IMR-90 (cell line): ENCODE data around the gene FNDC1. TPM values are rescaled to one million over a fixed set of nuclear protein-coding genes. Genes with fewer than 3 reads are reported as not detected.

Experiments
- ATAC-seq: fragments of 200-7000 bp; cut with Tn5 transposase; 2 replicates; pipeline ENCODE4 v1.9.1; 2020; ENCODE audit warnings: low read depth, mild to moderate bottlenecking, moderate library complexity
- BruUV-seq: library from RNA; stranded (reverse); fragments of 400-500 nt; replicated peaks from 2 replicates; lab custom pipeline; 2021; lab: Mats Ljungman, UMichigan
- CTCF ChIA-PET: fragments of 300-600 bp; formaldehyde crosslinking; extraction: SDS; loops from one replicate; lab custom pipeline; 2021; ENCODE audit warnings: antibody characterized with exemption; lab: Yijun Ruan, JAX
- POLR2A ChIA-PET: fragments of 300-600 bp; sonication (Branson Sonifier 250); formaldehyde crosslinking; loops from one replicate; lab custom pipeline; 2022; ENCODE audit warnings: antibody characterized with exemption; ENCODE audit not compliant: unreplicated experiment; lab: Charles Lee
- DNase-seq: peaks from one replicate; pipeline ENCODE4 v3.0.0; 2013
- H2AFZ ChIP-seq: replicated peaks from 2 replicates; pipeline ENCODE3; 2013; ENCODE audit warnings: low read length, mild to moderate bottlenecking; ENCODE audit not compliant: poor library complexity
- H2AK5ac ChIP-seq: 2 replicates; pipeline ENCODE4 v1.6.1; 2013; ENCODE audit warnings: low read depth, low read length, inconsistent platforms
- H2AK9ac ChIP-seq: replicated peaks from 2 replicates; pipeline ENCODE3; 2013; ENCODE audit warnings: mild to moderate bottlenecking, low read depth, low read length, moderate library complexity; ENCODE audit not compliant: poor library complexity
- H2BK120ac ChIP-seq: 2 replicates; pipeline ENCODE4 v1.6.1; 2013; ENCODE audit warnings: low read depth, low read length, inconsistent platforms
- H2BK15ac ChIP-seq: 3 replicates; pipeline ENCODE4 v1.6.1; 2013; ENCODE audit warnings: low read depth, low read length, inconsistent platforms
- H2BK20ac ChIP-seq: 2 replicates; pipeline ENCODE4 v1.6.1; 2013; ENCODE audit warnings: low read depth, mild to moderate bottlenecking, inconsistent platforms, low read length, moderate library complexity
- H2BK5ac ChIP-seq: 2 replicates; pipeline ENCODE4 v1.6.1; 2013; ENCODE audit warnings: mild to moderate bottlenecking, low read depth, low read length, inconsistent platforms; ENCODE audit not compliant: poor library complexity, severe bottlenecking
- H3K14ac ChIP-seq: replicated peaks from 2 replicates; pipeline ENCODE4 v1.6.1; 2013; ENCODE audit warnings: low read depth, low read length, inconsistent platforms
- H3K18ac ChIP-seq: 2 replicates; pipeline ENCODE4 v1.6.1; 2013; ENCODE audit warnings: low read depth, low read length, control low read depth
- H3K23ac ChIP-seq: 2 replicates; pipeline ENCODE4 v1.6.1; 2013; ENCODE audit warnings: low read depth, low read length, inconsistent platforms
- H3K27ac ChIP-seq: 2 replicates; pipeline ENCODE4 v1.5.1; 2013; ENCODE audit warnings: mild to moderate bottlenecking, control low read depth, low read length; ENCODE audit not compliant: insufficient read depth
- H3K27me3 ChIP-seq: 2 replicates; pipeline ENCODE4 v1.6.1; 2013; ENCODE audit warnings: low read length; ENCODE audit not compliant: control insufficient read depth, insufficient read depth
- H3K36me3 ChIP-seq: 2 replicates; pipeline ENCODE4 v1.6.1; 2013; ENCODE audit warnings: low read length, mixed read lengths; ENCODE audit not compliant: control insufficient read depth, insufficient read depth
- H3K4ac ChIP-seq: 2 replicates; pipeline ENCODE4 v1.6.1; 2013; ENCODE audit warnings: low read depth, low read length, inconsistent platforms
- H3K4me1 ChIP-seq: 2 replicates; pipeline ENCODE4 v1.6.1; 2013; ENCODE audit warnings: low read length, mixed read lengths; ENCODE audit not compliant: control insufficient read depth, insufficient read depth
- H3K4me2 ChIP-seq: 2 replicates; pipeline ENCODE4 v1.6.1; 2013; ENCODE audit warnings: low read depth, mild to moderate bottlenecking, control low read depth, low read length, moderate library complexity
- H3K4me3 ChIP-seq: 2 replicates; pipeline ENCODE4 v1.5.1; 2013; ENCODE audit warnings: low read depth, mild to moderate bottlenecking, control low read depth, low read length, moderate library complexity; ENCODE audit not compliant: insufficient read depth
- H3K56ac ChIP-seq: 2 replicates; pipeline ENCODE4 v1.6.1; 2013; ENCODE audit warnings: low read length, inconsistent platforms; ENCODE audit not compliant: insufficient read depth; ENCODE audit errors: extremely low read depth
- H3K79me1 ChIP-seq, 2 experiments: 2 replicates each; pipeline ENCODE4 v1.6.1; 2013; ENCODE audit warnings: low read length in 2 of 2, inconsistent platforms in 1 of 2, low read depth in 1 of 2
- H3K9ac ChIP-seq: 2 replicates; pipeline ENCODE4 v1.6.1; 2013; ENCODE audit warnings: low read depth, low read length, control low read depth
- H3K9me1 ChIP-seq: 2 replicates; pipeline ENCODE4 v1.6.1; 2013; ENCODE audit warnings: low read length, inconsistent platforms; ENCODE audit not compliant: insufficient read depth
- H3K9me3 ChIP-seq: 2 replicates; pipeline ENCODE4 v1.6.1; 2013; ENCODE audit warnings: low read length; ENCODE audit not compliant: control insufficient read depth, insufficient read depth
- H4K20me1 ChIP-seq: 2 replicates; pipeline ENCODE4 v1.6.1; 2013; ENCODE audit warnings: low read length, inconsistent platforms; ENCODE audit not compliant: insufficient read depth
- H4K5ac ChIP-seq: 2 replicates; pipeline ENCODE4 v1.6.1; 2013; ENCODE audit warnings: mild to moderate bottlenecking, low read depth, low read length, control low read depth
- H4K8ac ChIP-seq, 2 experiments: 2 replicates each; pipeline ENCODE4 v1.6.1; 2013; ENCODE audit warnings: low read depth in 2 of 2, low read length in 2 of 2, control low read depth in 1 of 2, inconsistent platforms in 1 of 2
- H4K91ac ChIP-seq: 2 replicates; pipeline ENCODE4 v1.6.1; 2013; ENCODE audit warnings: low read depth, low read length, inconsistent platforms; ENCODE audit not compliant: insufficient read depth
- BHLHE40 ChIP-seq: fragments of 150-350 bp; IDR thresholded peaks from 2 replicates; pipeline ENCODE4 v1.6.1; 2016; ENCODE audit warnings: mild to moderate bottlenecking, low read depth, low read length
- CEBPB ChIP-seq: IDR thresholded peaks from 2 replicates; pipeline ENCODE4 v1.6.1; 2012; ENCODE audit warnings: low read depth, low read length, improper control_type of control experiment
- CHD1 ChIP-seq: IDR thresholded peaks from 2 replicates; pipeline ENCODE4 v1.6.1; 2012; ENCODE audit warnings: low read depth, low read length, improper control_type of control experiment
- CTCF ChIP-seq: conservative IDR thresholded peaks from 2 replicates; pipeline ENCODE4 v1.5.1; 2012; ENCODE audit warnings: mild to moderate bottlenecking, low read depth, low read length, improper control_type of control experiment
- ELK1 ChIP-seq: fragments of 150-350 bp; IDR thresholded peaks from 2 replicates; pipeline ENCODE4 v1.6.1; 2016; ENCODE audit warnings: low read depth, mild to moderate bottlenecking, low read length, moderate library complexity, borderline replicate concordance
- FOS ChIP-seq: fragments of 150-350 bp; IDR thresholded peaks from 2 replicates; pipeline ENCODE4 v1.6.1; 2016; ENCODE audit warnings: low read depth, low read length
- MAFK ChIP-seq: IDR thresholded peaks from 2 replicates; pipeline ENCODE4 v1.6.1; 2012; ENCODE audit warnings: low read depth, low read length, improper control_type of control experiment
- MAZ ChIP-seq: IDR thresholded peaks from 2 replicates; pipeline ENCODE4 v1.6.1; 2012; ENCODE audit warnings: low read depth, mild to moderate bottlenecking, low read length, improper control_type of control experiment, moderate library complexity, borderline replicate concordance
- MXI1 ChIP-seq: IDR thresholded peaks from 2 replicates; pipeline ENCODE4 v1.6.1; 2012; ENCODE audit warnings: low read depth, mild to moderate bottlenecking, low read length, moderate library complexity, borderline replicate concordance
- NFE2L2 ChIP-seq: fragments of 150-350 bp; IDR thresholded peaks from 2 replicates; pipeline ENCODE4 v1.6.1; 2016; ENCODE audit warnings: low read depth, mild to moderate bottlenecking, low read length
- POLR2A ChIP-seq: IDR thresholded peaks from 2 replicates; pipeline ENCODE4 v1.6.1; 2012; ENCODE audit warnings: mild to moderate bottlenecking, low read depth, low read length
- RAD21 ChIP-seq: IDR thresholded peaks from 2 replicates; pipeline ENCODE4 v1.6.1; 2012; ENCODE audit warnings: low read length, improper control_type of control experiment
- RCOR1 ChIP-seq: IDR thresholded peaks from 2 replicates; pipeline ENCODE4 v1.6.1; 2012; ENCODE audit warnings: mild to moderate bottlenecking, low read length, improper control_type of control experiment; ENCODE audit not compliant: insufficient replicate concordance
- RFX5 ChIP-seq: IDR thresholded peaks from 2 replicates; pipeline ENCODE4 v1.8.0; 2012; ENCODE audit warnings: low read depth, mild to moderate bottlenecking, low read length, moderate library complexity
- SMC3 ChIP-seq: fragments of 150-350 bp; IDR thresholded peaks from 2 replicates; pipeline ENCODE4 v1.6.1; 2016; ENCODE audit warnings: low read depth, mild to moderate bottlenecking, antibody characterized with exemption, low read length, moderate library complexity
- WGBS, 2 experiments: methylation state at CpG; one replicate each; pipeline versions ENCODE4 v1.1.5 to v1.1.7; 2013; ENCODE audit warnings: missing lambda C conversion rate in 2 of 2; ENCODE audit not compliant: insufficient read length in 1 of 2; ENCODE audit errors: extremely low coverage in 2 of 2; 5-methylcytosine and 5-hydroxymethylcytosine counted together
- dilution Hi-C: fragments of 300-500 bp; cut with HindIII; formaldehyde crosslinking; loops from one replicate; pipeline ENCODE4 v1.14.3; 2018; ENCODE audit warnings: low sequenced_read_pairs; ENCODE audit not compliant: unreplicated experiment
- in situ Hi-C: fragments of 300-500 bp; cut with MboI; formaldehyde crosslinking; loops from 3 replicates; pipeline ENCODE4 v1.14.3; 2019; ENCODE audit warnings: low sequenced_read_pairs, inconsistent platforms, mixed read lengths
- intact Hi-C: fragments of 100-400 bp; cut with micrococcal nuclease; formaldehyde crosslinking; loops from 2 replicates; pipeline ENCODE4 v1.10.0; 2022
- polyA plus RNA-seq, 3 experiments: library from polyadenylated mRNA; depleted of rRNA; stranded (reverse); fragments of >200 nt; gene quantifications; 2 replicates each; pipeline ENCODE4 v1.2.3, GENCODE V29; 2012; ENCODE audit warnings: low replicate concordance in 1 of 3
- total RNA-seq: library from RNA; depleted of rRNA; stranded (reverse); fragments of >200 nt; gene quantifications from 2 replicates; pipeline ENCODE4 v1.2.3, GENCODE V29; 2012
- TF ChIP-seq, protein P1 (sequence below): fragments of 150-350 bp; IDR thresholded peaks from 2 replicates; pipeline ENCODE4 v1.6.1; 2017; ENCODE audit warnings: mild to moderate bottlenecking, antibody characterized with exemption, low read length, low read depth

FNDC1 gene
- total and polyA plus RNA-seq, 2 of the 4 experiments (the other 2 are of a cell fraction), result 0.03 TPM; not detected in 1

DNA sequence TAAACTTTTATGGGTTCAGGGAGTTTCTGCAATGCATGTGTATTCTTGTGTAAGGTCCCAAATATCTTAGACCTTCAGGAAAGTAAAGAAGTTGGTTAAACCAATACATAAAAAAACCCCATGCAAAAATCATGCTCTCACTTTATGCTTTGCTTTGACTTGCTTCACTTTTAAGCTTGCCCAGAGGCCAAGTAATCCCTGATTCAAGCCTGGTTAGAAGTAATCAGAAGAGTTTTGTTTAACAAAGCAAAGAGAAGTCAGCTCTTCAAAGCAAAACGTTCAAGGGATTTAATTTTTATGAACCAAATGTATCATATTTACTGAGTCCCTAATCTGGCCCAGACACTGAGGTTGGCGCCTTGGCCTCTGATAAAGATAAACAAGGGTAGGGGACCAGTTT lies 26.7 kb upstream of the FNDC1 start:
- Histone ChIP-seq H4K91ac (no peak overlapping the region), H3K4ac (no peak overlapping the region), H2BK15ac (no peak overlapping the region), H2AFZ (no peak overlapping the region), H2AK9ac (no peak overlapping the region), H2BK20ac (no peak overlapping the region), H3K9ac (no peak overlapping the region), H4K20me1 (no peaks in the 10 kb centered on the region), H3K23ac (no peak overlapping the region), H3K18ac (no peak overlapping the region), H3K9me1 (no peaks in the 10 kb centered on the region), H2BK120ac (no peak overlapping the region), H3K27me3 (peaks cover 14% of the 10 kb centered on the region), H3K79me1 (no peaks in the 10 kb centered on the region), H2AK5ac (no peak overlapping the region), H3K9me3 (no peaks in the 10 kb centered on the region), H4K8ac (no peak overlapping the region), H3K4me3 (no peak overlapping the region), H3K14ac (no peak overlapping the region), H4K5ac (no peak overlapping the region), H3K36me3 (no peaks in the 10 kb centered on the region), H3K56ac (no peak overlapping the region), H3K27ac (no peak overlapping the region), H3K4me2 (no peak overlapping the region), H3K4me1 (no peaks in the 10 kb centered on the region), H2BK5ac (no peak overlapping the region)
- TF ChIP-seq, protein P1, sequence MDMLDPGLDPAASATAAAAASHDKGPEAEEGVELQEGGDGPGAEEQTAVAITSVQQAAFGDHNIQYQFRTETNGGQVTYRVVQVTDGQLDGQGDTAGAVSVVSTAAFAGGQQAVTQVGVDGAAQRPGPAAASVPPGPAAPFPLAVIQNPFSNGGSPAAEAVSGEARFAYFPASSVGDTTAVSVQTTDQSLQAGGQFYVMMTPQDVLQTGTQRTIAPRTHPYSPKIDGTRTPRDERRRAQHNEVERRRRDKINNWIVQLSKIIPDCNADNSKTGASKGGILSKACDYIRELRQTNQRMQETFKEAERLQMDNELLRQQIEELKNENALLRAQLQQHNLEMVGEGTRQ, result no peak
- TF ChIP-seq FOS, result no peak
- no peak for TF ChIP-seq BHLHE40
- TF ChIP-seq CTCF, result no peak
- no peak for TF ChIP-seq RFX5
- no peak for TF ChIP-seq CHD1
- TF ChIP-seq RAD21, result no peak
- TF ChIP-seq RCOR1, result no peak
- no peak for TF ChIP-seq NFE2L2
- no peak for TF ChIP-seq SMC3
- no peak for TF ChIP-seq MXI1
- TF ChIP-seq MAFK, result no peak
- no peak for TF ChIP-seq CEBPB
- TF ChIP-seq MAZ, result no peak
- TF ChIP-seq ELK1, result no peak
- TF ChIP-seq POLR2A, result no peak
- ATAC-seq (no peak), DNase-seq (no peak)
- dilution Hi-C loops, result no loop called here
- intact Hi-C loops, result no loop called here
- BruUV-seq, result no TSS peak
- no CpG with 5 or more reads among the region's 2 CpGs for WGBS, 2 experiments
- ChIA-PET CTCF (interaction anchor here (0.6 kb wide), 1 partner anchor 9 kb away, joined by 3 read pairs; no protein-coding TSS in a partner anchor), POLR2A (no interaction called here)
- in situ Hi-C loops, result no loop called here
